ENCODE measurements around the gene BOLA3. TPM values are rescaled to one million over a fixed set of nuclear protein-coding genes. Genes with fewer than 3 reads are reported as not detected.
"Not testable (repeated sequence)": the region's sequence is repeated elsewhere in the genome, so short reads cannot be mapped to it uniquely, and the experiment has no call there.

BOLA3 gene
- total RNA-seq, 4 donors from 2014 or later = 27.6 to 54.3 (median 39.6) TPM

DNA sequence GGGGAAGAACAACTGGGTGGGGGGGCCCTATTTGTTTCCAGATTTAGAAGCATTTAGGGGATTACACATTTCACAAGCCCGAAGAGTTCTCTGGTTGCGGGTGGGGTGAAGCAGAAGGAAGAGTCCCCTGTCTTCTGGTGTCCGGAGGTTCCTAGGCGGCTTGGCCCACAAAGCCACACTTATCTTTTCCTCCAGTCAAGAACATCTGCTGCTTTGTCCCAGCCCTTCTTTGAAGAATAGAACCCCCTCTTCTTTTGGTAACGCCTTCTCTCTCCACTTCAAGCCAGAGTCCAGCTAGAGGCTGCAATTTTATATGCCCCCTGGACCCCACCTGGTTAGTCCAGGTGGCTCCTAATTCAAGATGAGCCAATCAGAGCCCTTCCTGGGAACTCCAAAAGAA is 15.8 kb downstream of the BOLA3 start:
- no peak for ATAC-seq (ENCODE audit: low FRiP score)
- TF ChIP-seq, protein P1, sequence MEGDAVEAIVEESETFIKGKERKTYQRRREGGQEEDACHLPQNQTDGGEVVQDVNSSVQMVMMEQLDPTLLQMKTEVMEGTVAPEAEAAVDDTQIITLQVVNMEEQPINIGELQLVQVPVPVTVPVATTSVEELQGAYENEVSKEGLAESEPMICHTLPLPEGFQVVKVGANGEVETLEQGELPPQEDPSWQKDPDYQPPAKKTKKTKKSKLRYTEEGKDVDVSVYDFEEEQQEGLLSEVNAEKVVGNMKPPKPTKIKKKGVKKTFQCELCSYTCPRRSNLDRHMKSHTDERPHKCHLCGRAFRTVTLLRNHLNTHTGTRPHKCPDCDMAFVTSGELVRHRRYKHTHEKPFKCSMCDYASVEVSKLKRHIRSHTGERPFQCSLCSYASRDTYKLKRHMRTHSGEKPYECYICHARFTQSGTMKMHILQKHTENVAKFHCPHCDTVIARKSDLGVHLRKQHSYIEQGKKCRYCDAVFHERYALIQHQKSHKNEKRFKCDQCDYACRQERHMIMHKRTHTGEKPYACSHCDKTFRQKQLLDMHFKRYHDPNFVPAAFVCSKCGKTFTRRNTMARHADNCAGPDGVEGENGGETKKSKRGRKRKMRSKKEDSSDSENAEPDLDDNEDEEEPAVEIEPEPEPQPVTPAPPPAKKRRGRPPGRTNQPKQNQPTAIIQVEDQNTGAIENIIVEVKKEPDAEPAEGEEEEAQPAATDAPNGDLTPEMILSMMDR (IDR thresholded peaks at IDR 0.05) = no peak
- no peak for DNase-seq (ENCODE audit: low spot score)

DNA sequence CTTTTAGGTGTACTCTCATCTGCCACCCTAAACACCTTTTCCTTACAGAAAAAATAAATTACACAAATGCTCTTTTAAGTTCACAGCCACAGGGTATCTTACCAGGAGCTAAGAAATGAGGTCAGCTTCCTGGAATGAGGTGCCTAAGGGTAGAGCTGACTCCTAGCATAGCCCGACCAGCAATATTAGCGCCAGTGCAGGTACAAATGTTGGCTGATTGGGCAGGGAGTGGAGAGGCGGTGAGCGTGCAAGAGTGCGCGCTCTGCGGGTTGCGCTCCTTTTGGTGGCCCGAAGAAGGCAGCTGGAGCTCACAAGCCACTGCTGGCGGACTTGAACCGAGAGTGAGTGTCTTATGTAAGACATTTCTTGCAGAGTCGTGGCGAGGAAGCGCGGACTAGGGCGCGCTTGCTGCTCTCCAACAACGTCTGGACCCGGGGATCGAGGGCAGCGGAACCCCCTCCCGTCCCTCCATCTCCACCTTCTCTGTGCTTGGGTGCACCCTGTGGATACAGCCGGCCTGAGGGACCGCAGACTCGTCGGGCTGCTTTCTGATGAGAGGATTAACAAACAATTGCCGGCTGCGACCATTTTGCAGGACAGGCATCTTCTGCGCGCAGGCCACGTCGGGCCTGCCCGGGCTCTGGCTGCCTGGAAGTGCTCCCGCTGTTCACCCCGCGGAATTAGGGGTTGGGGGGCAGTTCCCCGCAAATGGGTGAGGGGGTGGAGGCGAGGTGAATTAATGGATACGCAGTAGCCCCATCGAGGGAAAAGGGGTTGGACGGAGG is 17.3 kb downstream of the BOLA3 start:
- TF ChIP-seq, protein P1 (IDR thresholded peaks at IDR 0.05) = no peak
- ATAC-seq (ENCODE audit: low FRiP score) (no peak), DNase-seq (ENCODE audit: low spot score) (no peak)

GRCh38 chr2:74128206-74128605 is 19.5 kb downstream of the BOLA3 start:
- no peak for ATAC-seq (ENCODE audit: low FRiP score)
- TF ChIP-seq, protein P1 (IDR thresholded peaks at IDR 0.05) = no peak
- DNase-seq (ENCODE audit: low spot score) = no peak

DNA sequence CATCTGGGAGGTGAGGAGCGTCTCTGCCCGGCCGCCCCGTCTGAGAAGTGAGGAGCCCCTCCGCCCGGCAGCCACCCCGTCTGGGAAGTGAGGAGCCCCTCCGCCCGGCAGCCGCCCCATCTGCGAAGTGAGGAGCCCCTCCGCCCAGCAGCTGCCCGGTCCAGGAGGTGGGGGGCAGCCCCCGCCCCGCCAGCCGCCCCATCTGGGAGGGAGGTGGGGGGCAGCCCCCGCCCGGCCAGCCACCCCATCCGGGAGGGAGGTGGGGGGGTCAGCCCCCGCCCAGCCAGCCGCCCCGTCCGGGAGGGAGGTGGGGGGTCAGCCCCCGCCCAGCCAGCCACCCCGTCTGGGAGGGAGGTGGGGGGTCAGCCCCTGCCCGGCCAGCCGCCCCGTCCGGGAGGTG is 23.8 kb downstream of the BOLA3 start:
- not testable (repeated sequence) for ATAC-seq (ENCODE audit: low FRiP score); DNase-seq (ENCODE audit: low spot score)

GRCh38 chr2:74121846-74122245 is 25.9 kb downstream of the BOLA3 start:
- not testable (repeated sequence) for ATAC-seq (ENCODE audit: low FRiP score)

DNA sequence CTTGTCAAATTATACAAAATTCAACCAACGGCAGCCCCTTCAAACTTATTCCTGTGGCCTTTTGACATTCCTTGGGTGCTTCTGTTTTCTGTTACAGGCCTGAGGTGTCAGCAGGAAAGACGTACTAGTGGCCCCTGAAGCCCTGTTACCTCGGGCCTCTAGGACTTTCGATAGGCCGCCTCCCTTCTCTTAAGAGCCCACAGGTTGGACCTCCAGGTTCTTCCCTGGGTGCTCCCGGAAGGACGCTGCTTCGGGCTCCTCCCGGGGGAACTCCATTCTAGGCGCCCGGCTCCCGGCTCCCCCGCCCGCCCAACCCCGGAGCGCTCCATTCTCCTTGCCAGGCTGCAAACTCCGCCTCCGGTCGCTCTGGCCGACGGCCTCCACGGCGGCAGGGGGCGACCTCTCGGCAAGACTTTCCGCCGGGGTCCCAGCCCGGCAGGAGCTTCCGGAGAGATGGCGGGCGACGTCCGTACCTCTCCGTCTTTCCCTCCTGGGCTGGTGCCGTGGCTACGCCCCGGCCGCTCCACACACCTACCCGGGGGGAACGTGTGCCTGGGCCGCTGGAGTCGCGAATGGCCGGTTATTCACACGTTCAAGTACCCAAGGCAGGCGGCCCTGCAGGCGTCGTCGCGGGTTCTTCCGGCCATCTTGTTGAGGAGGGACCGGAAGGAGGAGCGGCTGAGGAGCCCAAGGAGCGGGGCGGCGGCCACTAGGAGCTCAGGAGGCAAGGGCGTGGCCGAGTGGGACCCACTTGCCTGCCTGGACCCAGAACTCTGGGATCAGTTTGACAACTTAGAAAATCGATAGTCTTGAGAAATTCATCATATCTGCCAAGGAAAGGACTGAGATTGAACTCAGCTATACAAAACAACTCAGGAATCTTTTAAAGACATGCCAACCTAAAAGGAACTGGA is 27.5 kb downstream of the BOLA3 start:
- TF ChIP-seq, protein P1 (IDR thresholded peaks at IDR 0.05) = no peak
- ATAC-seq (ENCODE audit: low FRiP score) (peak; percentile 87), DNase-seq (ENCODE audit: low spot score) (peak; percentile 40)

More at GRCh38 chr2:74121846-74122245, 25.9 kb downstream of the BOLA3 start:
- DNase-seq (ENCODE audit: low spot score) = not testable (repeated sequence)

DNA sequence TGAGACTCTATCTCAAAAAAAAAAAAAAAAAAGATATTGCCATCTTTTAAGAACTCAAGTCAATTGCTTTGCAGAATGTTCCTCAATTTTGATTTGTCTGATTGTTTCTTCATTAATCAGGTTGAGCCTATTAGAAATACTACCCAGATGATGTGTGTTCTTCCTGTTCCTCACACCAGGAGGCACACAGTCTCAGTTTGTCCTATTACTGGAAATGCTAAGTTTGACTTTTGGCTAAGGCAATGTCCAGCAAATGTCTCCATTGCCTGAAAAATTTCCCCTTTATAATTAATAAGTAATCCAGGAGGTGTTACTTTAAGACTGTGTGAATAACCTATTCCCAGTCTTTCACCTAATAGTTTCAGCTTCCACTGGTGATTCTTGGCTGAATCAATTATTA is 28.4 kb downstream of the BOLA3 start:
- ATAC-seq (ENCODE audit: low FRiP score) (no peak), DNase-seq (ENCODE audit: low spot score) (no peak)
- TF ChIP-seq, protein P1 (IDR thresholded peaks at IDR 0.05) = no peak

All from omental fat pad (tissue), 4 donors.